Glutamatergic neuron (in vitro differentiated cells): ENCODE data around the gene CALCA. TPM values are rescaled to one million over a fixed set of nuclear protein-coding genes. Genes with fewer than 3 reads are reported as not detected.

Source experiments
- DNase-seq: peaks from one replicate; pipeline ENCODE4 v3.0.0; 2022
- H3K27ac Mint-ChIP-seq: one replicate; pipeline ENCODE4 v1.8.0; 2020; ENCODE audit warnings: mild to moderate bottlenecking, mixed read lengths, inconsistent platforms; ENCODE audit not compliant: unreplicated experiment
- H3K27me3 Mint-ChIP-seq: one replicate; pipeline ENCODE4 v1.8.0; 2020; ENCODE audit warnings: mild to moderate bottlenecking, moderate library complexity, mixed read lengths, inconsistent platforms; ENCODE audit not compliant: unreplicated experiment
- H3K36me3 Mint-ChIP-seq: one replicate; pipeline ENCODE4 v1.8.0; 2020; ENCODE audit warnings: mild to moderate bottlenecking, mixed read lengths, inconsistent platforms; ENCODE audit not compliant: unreplicated experiment
- H3K4me1 Mint-ChIP-seq: one replicate; pipeline ENCODE4 v1.8.0; 2020; ENCODE audit warnings: mild to moderate bottlenecking, low read depth, mixed read lengths, inconsistent platforms; ENCODE audit not compliant: unreplicated experiment
- H3K4me3 Mint-ChIP-seq: one replicate; pipeline ENCODE4 v1.8.0; 2020; ENCODE audit warnings: mild to moderate bottlenecking, mixed read lengths, inconsistent platforms; ENCODE audit not compliant: unreplicated experiment
- H3K9me3 Mint-ChIP-seq: one replicate; pipeline ENCODE4 v1.8.0; 2020; ENCODE audit warnings: mild to moderate bottlenecking, moderate library complexity, mixed read lengths, inconsistent platforms; ENCODE audit not compliant: unreplicated experiment
- long read RNA-seq: library from polyadenylated mRNA; unstranded; transcript quantifications from one replicate; pipeline ENCODE4 v2.0.0, GENCODE V29; 2020; ENCODE audit not compliant: unreplicated experiment
- total RNA-seq: library from RNA; stranded (reverse); fragmentation: NEBNext Ultra II Directional; extraction: Animal tissue kit (Norgen Biotek cat#: 25700); gene quantifications from one replicate; pipeline ENCODE4 v1.2.1, GENCODE V29; 2021; ENCODE audit not compliant: unreplicated experiment
- TF ChIP-seq, protein P1 (sequence below): fragments of 200-600 bp; sonication (generic); IDR thresholded peaks from one replicate; pipeline ENCODE4 v1.5.0; 2021; ENCODE audit not compliant: partially characterized antibody, unreplicated experiment

Gene CALCA, protein sequence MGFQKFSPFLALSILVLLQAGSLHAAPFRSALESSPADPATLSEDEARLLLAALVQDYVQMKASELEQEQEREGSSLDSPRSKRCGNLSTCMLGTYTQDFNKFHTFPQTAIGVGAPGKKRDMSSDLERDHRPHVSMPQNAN
- not detected for total RNA-seq
- long read RNA-seq: 0 reads

GRCh38 chr11:14971865-14972580, at the start of gene CALCA:
Gene CALCA (minus strand): TSS chr11:14972351. CDS start chr11:14971192, 1,159 bp downstream.
- Mint-ChIP-seq H3K36me3 (no peaks in the 10 kb centered on the region), H3K27me3 (peaks cover 28% of the 10 kb centered on the region), H3K4me3 (peak within 1 kb of the TSS; percentile 83), H3K27ac (no peak within 1 kb of the TSS), H3K4me1 (peaks cover 17% of the 10 kb centered on the region), H3K9me3 (no peaks in the 10 kb centered on the region)
- peak; percentile 46 for DNase-seq
- TF ChIP-seq, protein P1, sequence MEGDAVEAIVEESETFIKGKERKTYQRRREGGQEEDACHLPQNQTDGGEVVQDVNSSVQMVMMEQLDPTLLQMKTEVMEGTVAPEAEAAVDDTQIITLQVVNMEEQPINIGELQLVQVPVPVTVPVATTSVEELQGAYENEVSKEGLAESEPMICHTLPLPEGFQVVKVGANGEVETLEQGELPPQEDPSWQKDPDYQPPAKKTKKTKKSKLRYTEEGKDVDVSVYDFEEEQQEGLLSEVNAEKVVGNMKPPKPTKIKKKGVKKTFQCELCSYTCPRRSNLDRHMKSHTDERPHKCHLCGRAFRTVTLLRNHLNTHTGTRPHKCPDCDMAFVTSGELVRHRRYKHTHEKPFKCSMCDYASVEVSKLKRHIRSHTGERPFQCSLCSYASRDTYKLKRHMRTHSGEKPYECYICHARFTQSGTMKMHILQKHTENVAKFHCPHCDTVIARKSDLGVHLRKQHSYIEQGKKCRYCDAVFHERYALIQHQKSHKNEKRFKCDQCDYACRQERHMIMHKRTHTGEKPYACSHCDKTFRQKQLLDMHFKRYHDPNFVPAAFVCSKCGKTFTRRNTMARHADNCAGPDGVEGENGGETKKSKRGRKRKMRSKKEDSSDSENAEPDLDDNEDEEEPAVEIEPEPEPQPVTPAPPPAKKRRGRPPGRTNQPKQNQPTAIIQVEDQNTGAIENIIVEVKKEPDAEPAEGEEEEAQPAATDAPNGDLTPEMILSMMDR: no peak

DNA sequence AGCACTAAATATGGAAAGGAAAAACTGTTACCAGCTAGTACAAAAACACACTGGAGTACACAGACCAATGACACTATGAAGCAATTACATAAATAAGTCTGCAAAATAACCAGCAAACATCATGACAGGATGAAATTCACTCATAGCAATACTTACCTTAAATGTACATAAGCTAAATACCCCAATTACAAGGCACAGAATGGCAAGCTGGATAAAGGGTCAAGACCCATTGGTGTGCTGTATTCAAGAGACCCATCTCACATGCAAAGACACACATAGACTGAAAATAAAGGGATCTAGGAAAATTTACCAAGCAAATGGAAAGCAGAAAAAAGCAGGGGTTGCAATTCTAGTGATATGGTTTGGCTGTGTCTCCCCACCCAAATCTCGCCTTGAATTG, 44.0 kb upstream of the CALCA start:
- H3K27me3 Mint-ChIP-seq: no peaks in the 10 kb centered on the region
- H3K4me1 Mint-ChIP-seq: no peaks in the 10 kb centered on the region
- TF ChIP-seq, protein P1: no peak
- peaks cover 12% of the 10 kb centered on the region for H3K36me3 Mint-ChIP-seq
- peaks cover 6% of the 10 kb centered on the region for H3K9me3 Mint-ChIP-seq
- no peak for DNase-seq
- H3K27ac Mint-ChIP-seq: no peak overlapping the region
- H3K4me3 Mint-ChIP-seq: no peak overlapping the region

GRCh38 chr11:15011776-15012345, 39.7 kb upstream of the CALCA start:
- H3K27me3 Mint-ChIP-seq: no peaks in the 10 kb centered on the region
- H3K36me3 Mint-ChIP-seq: peaks cover 11% of the 10 kb centered on the region
- H3K9me3 Mint-ChIP-seq: peaks cover 3% of the 10 kb centered on the region
- H3K4me3 Mint-ChIP-seq: no peak overlapping the region
- H3K4me1 Mint-ChIP-seq: no peaks in the 10 kb centered on the region
- H3K27ac Mint-ChIP-seq: no peak overlapping the region
- DNase-seq: no peak
- TF ChIP-seq, protein P1: no peak

DNA sequence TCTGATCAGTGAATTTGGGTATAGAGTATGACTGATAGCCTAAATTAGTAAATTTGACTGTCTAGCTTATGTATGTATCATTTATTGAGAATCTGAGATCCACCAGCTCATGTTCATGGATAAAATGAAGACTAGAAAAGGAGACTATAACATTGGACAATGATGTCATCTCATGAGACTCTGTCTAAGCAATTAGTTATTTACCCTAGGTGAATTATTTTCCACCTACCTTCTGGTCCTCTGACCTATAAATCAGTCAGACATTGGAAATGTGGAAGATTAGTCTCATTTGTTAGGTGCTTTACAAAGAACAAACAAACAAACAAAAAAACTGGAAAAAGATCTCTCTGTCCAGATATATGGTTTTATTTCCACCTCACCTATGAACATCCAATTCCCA, 38.7 kb upstream of the CALCA start:
- no peak overlapping the region for H3K4me3 Mint-ChIP-seq
- DNase-seq: no peak

More for the DNA sequence above, 38.7 kb upstream of the CALCA start:
- no peaks in the 10 kb centered on the region for H3K27me3 Mint-ChIP-seq
- no peak overlapping the region for H3K27ac Mint-ChIP-seq
- TF ChIP-seq, protein P1: no peak
- H3K36me3 Mint-ChIP-seq: peaks cover 6% of the 10 kb centered on the region
- no peaks in the 10 kb centered on the region for H3K9me3 Mint-ChIP-seq
- H3K4me1 Mint-ChIP-seq: no peaks in the 10 kb centered on the region
